ENCODE results near the gene LRRC74B. TPM values are rescaled to one million over a fixed set of nuclear protein-coding genes. Genes with fewer than 3 reads are reported as not detected.
A peak's percentile ranks its signal among the peaks of the same experiment; 100 is the strongest.

The LRRC74B gene
- polyA plus RNA-seq, 3 donors: not detected

GRCh38 chr22:21098099-21098671 lies 52.4 kb downstream of the LRRC74B start:
- Histone ChIP-seq H3K4me3 (replicated peaks in 1 of 3; ENCODE audit: low read depth in 2 of 3, low read length in 3 of 3) (no peak overlapping the region), H3K79me2 (ENCODE audit: insufficient read depth, low read length) (no peaks in the 10 kb centered on the region), H3K36me3 (replicated peaks in 1 of 2; ENCODE audit: control insufficient read depth in 1 of 2, insufficient read depth in 2 of 2, low read length in 2 of 2) (no peaks in the 10 kb centered on the region), H3K9ac (ENCODE audit: insufficient read depth, low read length, poor library complexity, severe bottlenecking) (no peak overlapping the region), H3K4me2 (replicated peaks; ENCODE audit: extremely low read depth, low read length, poor library complexity, severe bottlenecking) (no peak overlapping the region), H3K4me1 (ENCODE audit: control insufficient read depth in 1 of 2, insufficient read depth in 2 of 2, low read length in 2 of 2) (peaks cover 4 to 6% of the 10 kb centered on the region in 2 donors), H4K20me1 (ENCODE audit: insufficient read depth, low read length) (no peaks in the 10 kb centered on the region), H3K27ac (ENCODE audit: low read depth in 1 of 2, low read length in 2 of 2) (no peak overlapping the region), H3K9me3 (replicated peaks in 1 of 2; ENCODE audit: control insufficient read depth in 1 of 2, insufficient read depth in 1 of 2, low read length in 2 of 2) (no peaks in the 10 kb centered on the region), H3K27me3 (ENCODE audit: control insufficient read depth in 2 of 2, insufficient read depth in 2 of 2, low read length in 2 of 2) (no peaks in the 10 kb centered on the region), H2AFZ (ENCODE audit: insufficient read depth, low read depth, low read length, poor library complexity, severe bottlenecking) (no peak overlapping the region)
- no peaks in the 10 kb centered on the region for H3K9me3 Mint-ChIP-seq
- H3K27ac Mint-ChIP-seq: peak overlapping the region in 1 of 7 donors; percentile 48
- TF ChIP-seq, protein P1, sequence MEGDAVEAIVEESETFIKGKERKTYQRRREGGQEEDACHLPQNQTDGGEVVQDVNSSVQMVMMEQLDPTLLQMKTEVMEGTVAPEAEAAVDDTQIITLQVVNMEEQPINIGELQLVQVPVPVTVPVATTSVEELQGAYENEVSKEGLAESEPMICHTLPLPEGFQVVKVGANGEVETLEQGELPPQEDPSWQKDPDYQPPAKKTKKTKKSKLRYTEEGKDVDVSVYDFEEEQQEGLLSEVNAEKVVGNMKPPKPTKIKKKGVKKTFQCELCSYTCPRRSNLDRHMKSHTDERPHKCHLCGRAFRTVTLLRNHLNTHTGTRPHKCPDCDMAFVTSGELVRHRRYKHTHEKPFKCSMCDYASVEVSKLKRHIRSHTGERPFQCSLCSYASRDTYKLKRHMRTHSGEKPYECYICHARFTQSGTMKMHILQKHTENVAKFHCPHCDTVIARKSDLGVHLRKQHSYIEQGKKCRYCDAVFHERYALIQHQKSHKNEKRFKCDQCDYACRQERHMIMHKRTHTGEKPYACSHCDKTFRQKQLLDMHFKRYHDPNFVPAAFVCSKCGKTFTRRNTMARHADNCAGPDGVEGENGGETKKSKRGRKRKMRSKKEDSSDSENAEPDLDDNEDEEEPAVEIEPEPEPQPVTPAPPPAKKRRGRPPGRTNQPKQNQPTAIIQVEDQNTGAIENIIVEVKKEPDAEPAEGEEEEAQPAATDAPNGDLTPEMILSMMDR (IDR thresholded peaks at IDR 0.05): no peak
- H3K27me3 Mint-ChIP-seq (ENCODE audit: low read depth in 3 of 3): peaks cover 8 to 23% (median 9%) of the 10 kb centered on the region in 3 donors
- no peak for DNase-seq
- H3K4me1 Mint-ChIP-seq: peaks cover 8% of the 10 kb centered on the region
- no peaks in the 10 kb centered on the region for H3K36me3 Mint-ChIP-seq
- intact Hi-C loops (cut with micrococcal nuclease): no loop called here
- H3K4me3 Mint-ChIP-seq: no peak overlapping the region
- WGBS (ENCODE audit: insufficient coverage): 88% methylated on average over 1 of the region's 1 CpG

DNA sequence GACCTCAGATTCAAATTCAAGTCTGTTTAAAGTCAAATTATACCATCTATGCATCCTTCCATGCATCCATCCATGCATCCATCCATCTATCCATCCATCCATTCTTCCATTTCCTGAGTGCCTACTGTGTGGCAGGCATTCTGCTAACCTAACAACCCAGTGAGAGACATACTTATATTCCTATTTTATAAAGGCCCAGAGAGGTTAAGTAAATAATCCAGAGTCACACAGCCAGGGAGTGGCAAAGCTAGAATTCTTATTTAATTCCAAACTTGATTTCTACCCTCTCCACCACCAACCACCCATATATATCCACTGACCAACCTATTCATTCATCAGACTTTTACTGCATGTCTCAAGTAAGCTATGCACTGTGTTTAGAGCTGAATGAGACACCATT lies 53.8 kb downstream of the LRRC74B start:
- no peak overlapping the region for H3K4me2 ChIP-seq (replicated peaks; ENCODE audit: extremely low read depth, low read length, poor library complexity, severe bottlenecking)
- intact Hi-C loops (cut with micrococcal nuclease): no loop called here
- no peaks in the 10 kb centered on the region for H3K27me3 ChIP-seq (ENCODE audit: control insufficient read depth in 2 of 2, insufficient read depth in 2 of 2, low read length in 2 of 2)
- Mint-ChIP-seq H3K27me3 (ENCODE audit: low read depth in 3 of 3) (peaks cover 8 to 23% (median 10%) of the 10 kb centered on the region in 3 donors), H3K36me3 (no peaks in the 10 kb centered on the region), H3K9me3 (no peaks in the 10 kb centered on the region), H3K4me3 (no peak overlapping the region), H3K27ac (no peak overlapping the region), H3K4me1 (peaks cover 8% of the 10 kb centered on the region)
- no peaks in the 10 kb centered on the region for H3K9me3 ChIP-seq (replicated peaks in 1 of 2; ENCODE audit: control insufficient read depth in 1 of 2, insufficient read depth in 1 of 2, low read length in 2 of 2)
- no peak for DNase-seq
- H2AFZ ChIP-seq (ENCODE audit: insufficient read depth, low read depth, low read length, poor library complexity, severe bottlenecking): no peak overlapping the region
- H3K27ac ChIP-seq (ENCODE audit: low read depth in 1 of 2, low read length in 2 of 2): no peak overlapping the region
- no peaks in the 10 kb centered on the region for H4K20me1 ChIP-seq (ENCODE audit: insufficient read depth, low read length)
- H3K4me1 ChIP-seq (ENCODE audit: control insufficient read depth in 1 of 2, insufficient read depth in 2 of 2, low read length in 2 of 2): peaks cover 4 to 6% of the 10 kb centered on the region in 2 donors
- TF ChIP-seq, protein P1 (IDR thresholded peaks at IDR 0.05): no peak
- H3K79me2 ChIP-seq (ENCODE audit: insufficient read depth, low read length): no peaks in the 10 kb centered on the region
- H3K9ac ChIP-seq (ENCODE audit: insufficient read depth, low read length, poor library complexity, severe bottlenecking): no peak overlapping the region
- no peaks in the 10 kb centered on the region for H3K36me3 ChIP-seq (replicated peaks in 1 of 2; ENCODE audit: control insufficient read depth in 1 of 2, insufficient read depth in 2 of 2, low read length in 2 of 2)
- H3K4me3 ChIP-seq (replicated peaks in 1 of 3; ENCODE audit: low read depth in 2 of 3, low read length in 3 of 3): no peak overlapping the region

All from CD14-positive monocyte (primary cell).